Endothelial cell of umbilical vein (primary cell): Measurements from ENCODE around the gene DIP2C.

ENCODE experiments used
- EZH2 ChIP-seq: IDR thresholded peaks from 2 replicates; pipeline ENCODE4 v1.6.1; 2012; ENCODE audit warnings: borderline replicate concordance, low read depth, mild to moderate bottlenecking, moderate library complexity, low read length, inconsistent platforms; ENCODE audit not compliant: severe bottlenecking
- MYC ChIP-seq: IDR thresholded peaks from one replicate; pipeline ENCODE4 v1.6.1; 2011; ENCODE audit warnings: mild to moderate bottlenecking, low read depth, low read length
- POLR2A ChIP-seq: IDR thresholded peaks from 2 replicates; pipeline ENCODE4 v1.6.1; 2012; ENCODE audit warnings: low read depth, mild to moderate bottlenecking, control low read depth, low read length
- POLR2AphosphoS5 ChIP-seq: IDR thresholded peaks from 2 replicates; pipeline ENCODE4 v1.6.1; 2012; ENCODE audit warnings: low read depth, mild to moderate bottlenecking, control low read depth, low read length, moderate library complexity; ENCODE audit not compliant: insufficient read depth
- TF ChIP-seq, protein P1 (sequence below), 2 donors: IDR thresholded peaks; 1 replicate in 1 of 2; 2 replicates in 1 of 2; pipeline ENCODE4 v1.5.1; 2011; ENCODE audit warnings: low read length in 2 of 2, mild to moderate bottlenecking in 2 of 2, moderate library complexity in 2 of 2, control low read depth in 1 of 2, inconsistent platforms in 1 of 2, low read depth in 1 of 2; ENCODE audit not compliant: insufficient read depth in 1 of 2; ENCODE audit errors: extremely low read depth in 1 of 2
- TF ChIP-seq, protein P2 (sequence below): IDR thresholded peaks from 2 replicates; pipeline ENCODE4 v1.6.1; 2011; ENCODE audit not compliant: insufficient read depth, insufficient read length

DNA sequence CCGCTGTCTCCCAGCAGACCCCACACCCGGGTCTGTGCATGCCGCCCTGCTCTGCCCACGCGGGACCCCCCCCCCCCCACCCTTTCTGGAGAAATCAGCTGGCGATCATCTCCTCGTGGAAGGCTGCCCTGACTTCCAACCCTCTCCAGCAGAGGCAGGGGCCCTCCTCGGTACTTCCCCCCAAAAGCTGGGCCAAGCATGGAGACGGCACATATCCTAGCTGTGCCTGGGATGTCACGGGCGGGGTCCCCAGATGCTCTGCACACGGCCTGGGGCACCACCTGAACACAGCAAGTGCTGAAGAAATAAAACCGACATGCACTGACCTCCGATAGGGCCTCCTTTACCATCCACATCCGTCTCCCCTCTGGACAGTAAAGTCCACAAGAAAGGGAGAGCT is 96.0 kb downstream of the DIP2C start:
- TF ChIP-seq POLR2AphosphoS5 (no peak), POLR2A (no peak), MYC (no peak), EZH2 (no peak)
- TF ChIP-seq, protein P1, sequence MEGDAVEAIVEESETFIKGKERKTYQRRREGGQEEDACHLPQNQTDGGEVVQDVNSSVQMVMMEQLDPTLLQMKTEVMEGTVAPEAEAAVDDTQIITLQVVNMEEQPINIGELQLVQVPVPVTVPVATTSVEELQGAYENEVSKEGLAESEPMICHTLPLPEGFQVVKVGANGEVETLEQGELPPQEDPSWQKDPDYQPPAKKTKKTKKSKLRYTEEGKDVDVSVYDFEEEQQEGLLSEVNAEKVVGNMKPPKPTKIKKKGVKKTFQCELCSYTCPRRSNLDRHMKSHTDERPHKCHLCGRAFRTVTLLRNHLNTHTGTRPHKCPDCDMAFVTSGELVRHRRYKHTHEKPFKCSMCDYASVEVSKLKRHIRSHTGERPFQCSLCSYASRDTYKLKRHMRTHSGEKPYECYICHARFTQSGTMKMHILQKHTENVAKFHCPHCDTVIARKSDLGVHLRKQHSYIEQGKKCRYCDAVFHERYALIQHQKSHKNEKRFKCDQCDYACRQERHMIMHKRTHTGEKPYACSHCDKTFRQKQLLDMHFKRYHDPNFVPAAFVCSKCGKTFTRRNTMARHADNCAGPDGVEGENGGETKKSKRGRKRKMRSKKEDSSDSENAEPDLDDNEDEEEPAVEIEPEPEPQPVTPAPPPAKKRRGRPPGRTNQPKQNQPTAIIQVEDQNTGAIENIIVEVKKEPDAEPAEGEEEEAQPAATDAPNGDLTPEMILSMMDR (IDR thresholded peaks at IDR 0.05; ENCODE audit: extremely low read depth in 1 of 2, insufficient read depth in 1 of 2, low read depth in 1 of 2, low read length in 2 of 2) = no peak
- TF ChIP-seq, protein P2, sequence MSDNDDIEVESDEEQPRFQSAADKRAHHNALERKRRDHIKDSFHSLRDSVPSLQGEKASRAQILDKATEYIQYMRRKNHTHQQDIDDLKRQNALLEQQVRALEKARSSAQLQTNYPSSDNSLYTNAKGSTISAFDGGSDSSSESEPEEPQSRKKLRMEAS = no peak
